ENCODE measurements around the gene MEGF8. TPM values are rescaled to one million over a fixed set of nuclear protein-coding genes. Genes with fewer than 3 reads are reported as not detected.

Gene MEGF8
- total and polyA plus RNA-seq, 2 of the 13 experiments (the other 11 are each of a cell fraction or from before 2014, with no cell fraction given) = 4.0 to 8.8 TPM

DNA sequence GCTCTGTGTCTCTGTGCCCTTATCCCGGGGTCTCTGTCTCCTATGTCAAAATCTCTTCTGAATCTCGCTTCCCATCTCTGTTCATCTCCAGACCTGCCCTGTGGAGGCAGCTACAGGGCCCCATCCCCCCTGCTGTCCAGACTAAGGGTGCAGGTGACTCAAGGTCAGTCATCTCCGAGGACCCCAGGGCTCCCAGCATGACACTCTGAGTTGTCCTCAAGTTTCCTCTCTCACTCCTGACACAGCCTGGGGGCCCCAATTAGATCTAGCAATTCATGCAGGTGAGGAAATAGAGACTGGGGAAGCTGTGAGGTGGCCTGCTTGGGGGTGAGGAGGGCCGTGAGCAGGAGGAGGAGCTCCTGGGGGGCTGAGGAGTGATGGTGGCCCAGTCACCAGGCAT is 66.7 kb downstream of the MEGF8 start:
- POLR2A ChIA-PET = no interaction called here
- CTCF ChIA-PET (ENCODE audit: low intra/inter-chr PET ratio, low total read pairs) = no interaction called here
- TF ChIP-seq CHCHD3 (CRISPR knock-in tag; IDR thresholded peaks at IDR 0.05) (no peak), ZNF549 (CRISPR knock-in tag; IDR thresholded peaks at IDR 0.05) (no peak), ZNF17 (CRISPR knock-in tag; IDR thresholded peaks at IDR 0.05) (no peak), XBP1 (CRISPR knock-in tag; IDR thresholded peaks at IDR 0.05) (no peak), ZSCAN20 (CRISPR knock-in tag; IDR thresholded peaks at IDR 0.05; ENCODE audit: borderline replicate concordance) (no peak), ZNF775 (CRISPR knock-in tag; IDR thresholded peaks at IDR 0.05; ENCODE audit: borderline replicate concordance) (no peak), ZNF121 (CRISPR knock-in tag; IDR thresholded peaks at IDR 0.05) (no peak), KMT2B (CRISPR knock-in tag; IDR thresholded peaks at IDR 0.05) (no peak), ZNF460 (CRISPR knock-in tag; IDR thresholded peaks at IDR 0.05; ENCODE audit: borderline replicate concordance) (no peak)
- TF ChIP-seq, protein P1, sequence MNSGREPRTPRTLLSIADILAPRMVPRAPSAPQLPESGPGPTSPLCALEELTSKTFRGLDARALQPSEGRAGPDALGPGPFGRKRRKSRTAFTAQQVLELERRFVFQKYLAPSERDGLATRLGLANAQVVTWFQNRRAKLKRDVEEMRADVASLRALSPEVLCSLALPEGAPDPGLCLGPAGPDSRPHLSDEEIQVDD (CRISPR knock-in tag; IDR thresholded peaks at IDR 0.05; ENCODE audit: borderline replicate concordance) = no peak
- TF ChIP-seq, protein P2, sequence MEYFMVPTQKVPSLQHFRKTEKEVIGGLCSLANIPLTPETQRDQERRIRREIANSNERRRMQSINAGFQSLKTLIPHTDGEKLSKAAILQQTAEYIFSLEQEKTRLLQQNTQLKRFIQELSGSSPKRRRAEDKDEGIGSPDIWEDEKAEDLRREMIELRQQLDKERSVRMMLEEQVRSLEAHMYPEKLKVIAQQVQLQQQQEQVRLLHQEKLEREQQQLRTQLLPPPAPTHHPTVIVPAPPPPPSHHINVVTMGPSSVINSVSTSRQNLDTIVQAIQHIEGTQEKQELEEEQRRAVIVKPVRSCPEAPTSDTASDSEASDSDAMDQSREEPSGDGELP (IDR thresholded peaks at IDR 0.05; ENCODE audit: borderline replicate concordance, low read depth) = no peak
- TF ChIP-seq, protein P3, sequence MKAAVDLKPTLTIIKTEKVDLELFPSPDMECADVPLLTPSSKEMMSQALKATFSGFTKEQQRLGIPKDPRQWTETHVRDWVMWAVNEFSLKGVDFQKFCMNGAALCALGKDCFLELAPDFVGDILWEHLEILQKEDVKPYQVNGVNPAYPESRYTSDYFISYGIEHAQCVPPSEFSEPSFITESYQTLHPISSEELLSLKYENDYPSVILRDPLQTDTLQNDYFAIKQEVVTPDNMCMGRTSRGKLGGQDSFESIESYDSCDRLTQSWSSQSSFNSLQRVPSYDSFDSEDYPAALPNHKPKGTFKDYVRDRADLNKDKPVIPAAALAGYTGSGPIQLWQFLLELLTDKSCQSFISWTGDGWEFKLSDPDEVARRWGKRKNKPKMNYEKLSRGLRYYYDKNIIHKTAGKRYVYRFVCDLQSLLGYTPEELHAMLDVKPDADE (CRISPR knock-in tag; IDR thresholded peaks at IDR 0.05) = no peak
- TF ChIP-seq, protein P4, sequence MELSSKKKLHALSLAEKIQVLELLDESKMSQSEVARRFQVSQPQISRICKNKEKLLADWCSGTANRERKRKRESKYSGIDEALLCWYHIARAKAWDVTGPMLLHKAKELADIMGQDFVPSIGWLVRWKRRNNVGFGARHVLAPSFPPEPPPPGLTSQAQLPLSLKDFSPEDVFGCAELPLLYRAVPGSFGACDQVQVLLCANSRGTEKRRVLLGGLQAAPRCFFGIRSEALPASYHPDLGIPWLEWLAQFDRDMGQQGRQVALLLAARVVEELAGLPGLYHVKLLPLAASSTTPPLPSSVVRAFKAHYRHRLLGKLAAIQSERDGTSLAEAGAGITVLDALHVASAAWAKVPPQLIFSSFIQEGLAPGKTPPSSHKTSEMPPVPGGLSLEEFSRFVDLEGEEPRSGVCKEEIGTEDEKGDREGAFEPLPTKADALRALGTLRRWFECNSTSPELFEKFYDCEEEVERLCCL (CRISPR knock-in tag; IDR thresholded peaks at IDR 0.05; ENCODE audit: borderline replicate concordance) = no peak
- Histone ChIP-seq H3K36me3 (replicated peaks in 1 of 2; ENCODE audit: control insufficient read depth in 1 of 2, insufficient read depth in 2 of 2, low read length in 2 of 2) (no peaks in the 10 kb centered on the region), H2AFZ (ENCODE audit: low read length) (no peak overlapping the region), H3K4me3 (replicated peaks in 1 of 3; ENCODE audit: insufficient read depth in 1 of 3, low read depth in 2 of 3, low read length in 3 of 3) (no peak overlapping the region), H3K4me2 (ENCODE audit: low read depth, low read length) (no peak overlapping the region), H3K9me3 (ENCODE audit: low read length) (no peaks in the 10 kb centered on the region), H3K4me1 (ENCODE audit: insufficient read depth, low read length) (no peaks in the 10 kb centered on the region), H3K27ac (ENCODE audit: extremely low read length, insufficient read depth, low read length) (no peak overlapping the region), H3K27me3 (ENCODE audit: control insufficient read depth in 1 of 2, insufficient read depth in 2 of 2, low read length in 2 of 2) (peaks cover 8 to 55% of the 10 kb centered on the region in 2 experiments; a peak in 4 of 5 replicates), H3K79me2 (ENCODE audit: insufficient read depth, low read length) (no peaks in the 10 kb centered on the region), H4K20me1 (ENCODE audit: insufficient read depth, low read length) (no peaks in the 10 kb centered on the region), H3K9ac (ENCODE audit: insufficient read depth, low read depth, low read length) (no peak overlapping the region)
- intact Hi-C loops (cut with micrococcal nuclease; ENCODE audit: unreplicated experiment) (no loop called here), in situ Hi-C loops (cut with HindIII; ENCODE audit: extremely low pct_ligation_motif_present, low pct_unique_long_range_greater_than_20kb) (no loop called here)
- DNase-seq (ENCODE audit: low spot score) = no peak
- ATAC-seq = no peak
- whole genome bisulfite sequencing (ENCODE audit: low lambda C conversion rate) = 0% methylated on average over 4 of the region's 4 CpGs
- no TSS peak for BruUV-seq (replicated peaks)
- no peak for FAIRE-seq
